NCI-H1092 (cell line): ENCODE results near the gene TLR4.
A peak's percentile ranks its signal among the peaks of the same experiment; 100 is the strongest.

Experiments
- DNase-seq: peaks from one replicate; lab custom pipeline; 2025; lab: John Stamatoyannopoulos, UW

Gene TLR4

DNA sequence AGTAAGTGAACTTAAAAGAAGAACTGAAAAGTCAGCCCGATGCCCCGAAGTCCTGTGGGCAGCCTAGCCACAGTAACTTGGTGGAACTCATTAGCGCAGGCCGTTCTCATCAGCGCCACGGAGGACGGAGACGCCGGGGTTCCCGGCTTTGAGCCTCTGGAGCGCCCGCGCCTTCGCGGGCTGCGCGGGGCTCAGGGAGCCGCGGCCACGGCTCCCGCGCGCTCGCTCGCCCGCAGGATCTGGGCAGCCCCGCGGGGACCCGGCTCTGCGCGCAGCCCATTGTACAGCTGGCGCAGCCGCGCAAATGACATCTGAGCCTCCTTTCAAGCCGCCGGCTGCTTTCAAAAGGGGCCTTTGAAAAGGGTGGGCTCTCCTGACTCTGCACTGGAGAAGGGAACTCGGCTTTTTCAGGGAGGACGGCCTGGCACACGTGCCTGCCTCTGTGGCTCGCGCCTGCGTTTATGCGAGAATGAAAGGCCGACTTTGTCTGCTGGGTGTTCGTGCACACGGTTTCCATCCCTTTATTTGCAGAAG is 40.7 kb downstream of the TLR4 start:
- DNase-seq = peak; percentile 43

GRCh38 chr9:117745598-117745997 is 41.4 kb downstream of the TLR4 start:
- DNase-seq = no peak

DNA sequence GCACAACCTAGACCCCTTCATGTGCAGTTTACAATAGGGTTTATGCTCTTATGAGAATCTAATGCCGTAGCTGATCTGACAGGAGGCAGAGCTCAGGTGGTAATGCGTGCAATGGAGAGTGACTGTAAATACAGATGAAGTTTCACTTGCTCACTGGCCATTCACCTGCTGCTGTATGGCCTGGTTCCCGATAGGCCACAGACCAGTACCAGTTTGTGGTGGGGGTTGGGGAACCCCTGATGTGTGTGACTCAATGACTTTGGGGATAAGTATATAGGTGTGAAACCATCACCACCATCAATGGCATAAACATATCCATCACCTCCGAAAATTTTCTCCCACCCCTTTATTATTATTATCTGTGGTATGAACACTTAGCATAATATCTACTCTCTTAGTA is 42.1 kb downstream of the TLR4 start:
- no peak for DNase-seq

GRCh38 chr9:117747386-117747970 is 43.3 kb downstream of the TLR4 start:
- DNase-seq = no peak

DNA sequence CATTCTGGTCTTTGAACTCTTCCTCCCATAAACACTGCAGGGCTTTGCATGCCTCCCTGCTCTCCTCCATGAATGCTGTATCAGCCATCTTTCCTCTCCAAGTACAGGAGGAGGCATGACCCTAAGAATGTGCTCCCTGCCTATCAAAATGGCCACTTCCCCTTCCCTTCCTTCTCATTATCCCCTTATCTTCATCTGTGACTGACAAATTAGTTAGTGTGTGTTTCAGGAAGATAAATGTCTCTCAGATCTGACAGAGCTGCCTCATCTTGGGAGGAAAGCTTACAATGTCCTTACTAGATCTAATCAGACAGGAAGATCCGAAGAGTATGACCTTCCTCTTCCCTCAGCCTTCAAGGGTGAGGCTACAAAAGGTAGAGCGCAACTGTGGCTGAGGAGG is 46.2 kb downstream of the TLR4 start:
- DNase-seq = no peak

DNA sequence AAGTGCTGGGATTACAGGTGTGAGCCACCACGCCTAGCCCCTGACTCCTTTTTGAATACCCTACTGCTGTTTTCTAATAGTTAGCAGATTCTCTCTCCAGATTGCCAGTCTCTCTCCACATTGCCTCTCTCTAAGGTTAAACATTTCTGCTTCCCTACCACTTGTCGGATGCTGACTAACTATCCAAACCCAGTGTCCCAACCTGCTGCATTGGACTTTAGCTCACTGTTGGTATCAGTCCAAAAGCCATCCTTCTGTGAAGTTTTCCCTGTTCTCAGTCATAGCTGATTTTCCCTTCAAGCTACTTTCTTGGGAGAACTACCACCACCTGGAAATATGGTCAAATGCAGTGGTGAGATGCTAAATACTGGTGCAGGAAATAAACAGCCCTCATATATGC is 48.7 kb downstream of the TLR4 start:
- DNase-seq = no peak

DNA sequence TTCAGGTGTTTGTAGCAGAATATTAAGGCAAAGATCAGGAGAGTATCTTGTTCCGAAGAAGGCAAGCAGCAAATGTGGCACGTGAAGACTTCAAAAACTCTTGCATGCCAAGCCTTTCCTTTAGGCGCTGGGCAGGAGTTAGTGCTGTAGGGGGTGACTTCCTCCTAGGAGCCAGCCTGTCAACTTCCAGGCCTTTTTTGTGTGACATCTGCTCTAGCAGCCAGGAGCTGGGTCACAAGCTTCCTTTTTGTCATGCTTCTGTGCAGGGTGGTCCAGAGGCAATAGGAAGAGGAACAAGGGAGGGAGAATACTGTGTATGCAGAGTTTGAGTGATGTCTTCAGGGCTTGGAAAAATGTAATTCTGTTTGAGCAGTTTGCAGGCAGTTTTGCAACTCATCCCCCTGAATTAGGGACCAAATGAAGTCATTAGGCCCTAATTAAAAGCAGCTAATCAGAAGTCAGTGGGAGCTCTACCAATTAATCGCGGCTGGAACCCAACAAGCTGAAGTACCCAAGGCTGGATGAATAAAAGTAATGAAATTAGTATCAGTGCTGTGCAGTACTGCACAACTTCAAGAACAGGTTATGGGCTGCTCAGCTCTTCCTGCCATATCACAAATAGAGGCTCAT is 53.5 kb downstream of the TLR4 start:
- no peak for DNase-seq

GRCh38 chr9:117763314-117763713 is 59.1 kb downstream of the TLR4 start:
- DNase-seq = no peak

DNA sequence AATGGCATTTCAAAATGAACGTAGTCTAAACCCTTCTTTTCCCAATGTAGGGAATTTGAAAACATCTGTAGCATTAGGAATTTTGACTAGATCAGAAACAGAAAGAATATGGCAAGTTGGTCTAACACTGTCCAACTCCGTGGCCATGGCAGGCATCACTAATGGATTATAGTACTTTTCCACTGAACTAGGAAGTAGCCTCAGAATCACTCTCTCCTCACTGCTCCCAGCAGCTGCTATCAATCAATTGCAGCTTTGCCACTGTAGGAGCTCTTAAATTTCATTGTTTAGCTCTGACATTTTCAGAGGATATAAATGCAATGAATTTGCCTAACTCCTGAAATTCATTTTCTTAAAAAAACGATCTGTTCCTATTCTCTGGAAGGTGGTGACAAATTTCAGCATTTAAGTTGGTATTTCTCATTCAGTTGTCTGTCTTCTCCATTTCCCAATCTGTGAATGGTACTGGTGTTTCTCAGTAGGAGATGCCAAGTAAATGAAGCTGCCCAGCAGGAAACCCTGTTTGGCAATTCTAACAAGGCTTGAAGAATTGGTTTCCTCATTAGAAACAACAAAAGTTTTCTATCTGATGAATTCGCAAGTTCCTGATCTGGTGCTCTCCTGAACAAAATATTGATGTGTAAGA is 64.7 kb downstream of the TLR4 start:
- no peak for DNase-seq

DNA sequence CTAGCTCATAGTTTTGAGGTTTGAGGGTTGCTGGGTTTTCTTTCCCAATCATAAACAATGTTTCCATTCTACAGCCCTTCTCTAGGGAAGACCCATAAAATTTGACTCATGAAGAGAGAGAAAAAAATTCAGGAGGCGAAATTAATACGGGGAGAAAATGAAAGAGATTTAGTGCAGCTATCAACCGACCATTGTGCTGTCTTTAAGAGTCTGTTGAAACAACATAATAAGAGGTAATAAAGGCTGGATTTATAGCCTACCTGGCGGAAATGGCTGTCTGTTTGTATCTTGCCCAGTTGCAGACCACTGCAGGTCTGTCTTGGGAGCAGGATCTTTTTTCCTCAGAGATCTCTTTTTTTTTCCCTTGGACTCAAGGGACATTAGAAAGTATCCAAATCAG is 66.9 kb downstream of the TLR4 start:
- DNase-seq = peak; percentile 11

DNA sequence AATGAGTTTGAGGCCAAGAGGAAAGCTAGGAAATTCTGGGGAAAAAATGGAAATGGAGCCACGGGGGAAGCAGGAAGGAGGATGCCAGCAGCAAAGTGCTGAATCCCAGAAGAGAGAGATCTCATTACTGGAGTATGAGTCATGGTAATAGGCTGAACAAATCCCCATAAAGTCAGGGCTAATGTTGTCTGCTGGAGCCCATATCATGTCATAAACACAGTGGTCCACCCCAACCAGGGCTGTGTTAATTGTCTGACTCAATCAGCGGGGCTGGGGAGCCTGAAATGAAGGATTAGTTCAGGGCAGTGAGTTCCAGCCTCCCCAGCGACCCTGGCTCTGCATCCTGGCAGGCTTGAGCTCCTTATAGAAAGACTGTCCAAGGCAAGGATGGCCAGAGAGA is 68.8 kb downstream of the TLR4 start:
- no peak for DNase-seq
